CD4-positive, alpha-beta T cell (primary cell): ENCODE measurements around the gene ADAMTSL2. TPM values are rescaled to one million over a fixed set of nuclear protein-coding genes. Genes with fewer than 3 reads are reported as not detected.

ENCODE experiments used
- ATAC-seq: fragments of 200-7000 bp; cut with Tn5 transposase; one replicate; pipeline ENCODE4 v1.10.0; 2022; ENCODE audit warnings: mild to moderate bottlenecking; ENCODE audit not compliant: poor library complexity
- CTCF ChIA-PET: fragments of 350-600 bp; sonication (Branson Sonifier 250); formaldehyde crosslinking; loops from one replicate; lab custom pipeline; 2021; ENCODE audit warnings: antibody characterized with exemption, inconsistent platforms; lab: Charles Lee
- POLR2A ChIA-PET: fragments of 350-600 bp; sonication (Branson Sonifier 250); formaldehyde crosslinking; loops from one replicate; lab custom pipeline; 2021; ENCODE audit warnings: antibody characterized with exemption, inconsistent platforms; lab: Charles Lee
- DNase-seq, 14 experiments: peaks; one replicate each; pipeline ENCODE4 v3.0.0-alpha.2; 2013 to 2020; ENCODE audit warnings: mixed read lengths in 2 of 14
- H3K27ac ChIP-seq, 2 donors: one replicate each; pipeline versions ENCODE4 v1.5.1 to v1.7.0; 2013; ENCODE audit warnings: low read length in 2 of 2, low read depth in 1 of 2, mild to moderate bottlenecking in 1 of 2
- H3K27me3 ChIP-seq, 2 experiments: 1 replicate in 1 of 2; 2 replicates in 1 of 2; pipeline versions ENCODE4 v1.6.1 to v1.7.0; 2013; ENCODE audit warnings: low read length in 2 of 2, control low read depth in 1 of 2, mild to moderate bottlenecking in 1 of 2, moderate library complexity in 1 of 2; ENCODE audit not compliant: insufficient read depth in 2 of 2, control insufficient read depth in 1 of 2
- H3K36me3 ChIP-seq: one replicate; pipeline ENCODE4 v1.6.1; 2013; ENCODE audit warnings: low read length, control low read depth; ENCODE audit not compliant: insufficient read depth
- H3K4me1 ChIP-seq: one replicate; pipeline ENCODE4 v1.6.1; 2013; ENCODE audit warnings: low read length, control low read depth; ENCODE audit not compliant: insufficient read depth
- H3K4me3 ChIP-seq: one replicate; pipeline ENCODE4 v1.5.1; 2013; ENCODE audit warnings: mild to moderate bottlenecking, low read length, moderate library complexity
- H3K9me3 ChIP-seq, 2 experiments: 1 replicate in 1 of 2; 2 replicates in 1 of 2; pipeline versions ENCODE4 v1.6.1 to v1.7.0; 2013; ENCODE audit warnings: low read length in 2 of 2, mild to moderate bottlenecking in 2 of 2, control low read depth in 1 of 2, moderate library complexity in 1 of 2; ENCODE audit not compliant: control insufficient read depth in 1 of 2, insufficient read depth in 1 of 2
- H3K27ac Mint-ChIP-seq: one replicate; pipeline ENCODE4 v1.8.0; 2020; ENCODE audit warnings: mixed read lengths
- H3K27me3 Mint-ChIP-seq: one replicate; pipeline ENCODE4 v1.8.0; 2021; ENCODE audit warnings: mixed read lengths
- H3K36me3 Mint-ChIP-seq: one replicate; pipeline ENCODE4 v1.8.0; 2021; ENCODE audit warnings: low read depth, mixed read lengths
- H3K4me1 Mint-ChIP-seq: one replicate; pipeline ENCODE4 v1.8.0; 2021; ENCODE audit warnings: low read depth, mixed read lengths
- H3K4me3 Mint-ChIP-seq: one replicate; pipeline ENCODE4 v1.8.0; 2020; ENCODE audit warnings: mild to moderate bottlenecking, mixed read lengths
- H3K9me3 Mint-ChIP-seq: one replicate; pipeline ENCODE4 v1.8.0; 2020; ENCODE audit warnings: mixed read lengths
- intact Hi-C, 2 experiments: fragments of 100-400 bp; cut with DNase I in 1 of 2; cut with micrococcal nuclease in 1 of 2; formaldehyde crosslinking; loops; one replicate each; pipeline versions ENCODE4 v1.15.1 to v1.9.0; 2023 to 2025; cut with DNase I, micrococcal nuclease
- total RNA-seq, 174 experiments: library from RNA in 2 of 174; stranded (reverse) in 2 of 174; gene quantifications; one replicate each; pipeline ENCODE4 v1.2.3 and lab custom pipeline; 2021 to 2026
- TF ChIP-seq, protein P1 (sequence below): fragments of 200-600 bp; IDR thresholded peaks from one replicate; pipeline ENCODE4 v1.8.0; 2022; ENCODE audit warnings: antibody characterized with exemption, mild to moderate bottlenecking

ADAMTSL2 gene
- total RNA-seq, 2 experiments from 2014 or later, result 1.2 to 1.3 TPM

DNA sequence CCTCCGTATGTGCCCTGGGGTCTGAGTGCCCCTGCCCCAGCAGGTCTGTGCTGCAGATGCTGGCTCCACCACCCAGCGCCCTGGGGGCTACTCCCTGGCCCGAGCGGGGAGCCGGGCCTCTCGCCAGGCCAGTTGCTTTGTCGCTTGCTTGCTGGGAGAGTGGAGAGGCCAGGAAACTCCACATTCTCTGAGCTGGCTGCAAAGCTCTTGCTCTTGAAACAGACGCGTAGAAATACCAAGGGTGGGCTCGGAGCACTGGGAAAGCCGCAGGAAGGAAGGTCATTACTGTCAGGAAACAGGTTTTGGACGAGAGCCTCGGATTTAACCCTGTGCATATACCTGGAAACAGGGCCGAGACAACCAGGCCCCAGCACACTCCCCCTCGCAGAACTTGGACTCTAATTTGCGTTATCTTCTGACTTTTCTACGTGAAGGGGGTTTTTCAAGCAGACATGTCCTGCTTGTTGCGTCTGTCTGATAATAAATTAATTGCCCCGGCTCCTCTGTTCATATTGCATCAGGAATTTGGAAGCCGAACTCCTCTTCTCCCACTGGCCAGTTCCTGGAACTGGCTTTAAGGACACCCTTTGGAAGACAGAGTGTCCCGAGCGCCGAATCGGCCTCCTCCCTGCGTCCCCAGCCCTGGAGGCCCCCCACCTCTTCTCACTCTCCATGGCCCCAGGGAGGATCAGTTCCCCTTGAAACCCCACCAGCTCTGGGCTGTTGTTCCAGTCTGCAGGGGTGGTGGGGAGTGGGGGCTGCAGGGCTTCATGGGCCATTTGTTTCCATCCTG, 11.2 kb downstream of the ADAMTSL2 start:
- DNase-seq (no peak), ATAC-seq (no peak)
- POLR2A ChIA-PET, result no interaction called here
- no peak overlapping the region for H3K4me3 ChIP-seq
- H3K27ac Mint-ChIP-seq, result no peak overlapping the region
- no peak overlapping the region for H3K4me3 Mint-ChIP-seq
- CTCF ChIA-PET, result no interaction called here
- intact Hi-C loops, result no loop called here
- H3K27ac ChIP-seq, result no peak overlapping the region
- TF ChIP-seq, protein P1, sequence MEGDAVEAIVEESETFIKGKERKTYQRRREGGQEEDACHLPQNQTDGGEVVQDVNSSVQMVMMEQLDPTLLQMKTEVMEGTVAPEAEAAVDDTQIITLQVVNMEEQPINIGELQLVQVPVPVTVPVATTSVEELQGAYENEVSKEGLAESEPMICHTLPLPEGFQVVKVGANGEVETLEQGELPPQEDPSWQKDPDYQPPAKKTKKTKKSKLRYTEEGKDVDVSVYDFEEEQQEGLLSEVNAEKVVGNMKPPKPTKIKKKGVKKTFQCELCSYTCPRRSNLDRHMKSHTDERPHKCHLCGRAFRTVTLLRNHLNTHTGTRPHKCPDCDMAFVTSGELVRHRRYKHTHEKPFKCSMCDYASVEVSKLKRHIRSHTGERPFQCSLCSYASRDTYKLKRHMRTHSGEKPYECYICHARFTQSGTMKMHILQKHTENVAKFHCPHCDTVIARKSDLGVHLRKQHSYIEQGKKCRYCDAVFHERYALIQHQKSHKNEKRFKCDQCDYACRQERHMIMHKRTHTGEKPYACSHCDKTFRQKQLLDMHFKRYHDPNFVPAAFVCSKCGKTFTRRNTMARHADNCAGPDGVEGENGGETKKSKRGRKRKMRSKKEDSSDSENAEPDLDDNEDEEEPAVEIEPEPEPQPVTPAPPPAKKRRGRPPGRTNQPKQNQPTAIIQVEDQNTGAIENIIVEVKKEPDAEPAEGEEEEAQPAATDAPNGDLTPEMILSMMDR, result no peak
- H3K27me3 Mint-ChIP-seq, result no peaks in the 10 kb centered on the region
- no peaks in the 10 kb centered on the region for H3K4me1 ChIP-seq
- no peaks in the 10 kb centered on the region for H3K9me3 Mint-ChIP-seq
- H3K27me3 ChIP-seq, result no peaks in the 10 kb centered on the region
- peaks cover 6% of the 10 kb centered on the region for H3K36me3 Mint-ChIP-seq
- H3K4me1 Mint-ChIP-seq, result no peaks in the 10 kb centered on the region
- no peaks in the 10 kb centered on the region for H3K9me3 ChIP-seq
- H3K36me3 ChIP-seq, result no peaks in the 10 kb centered on the region

DNA sequence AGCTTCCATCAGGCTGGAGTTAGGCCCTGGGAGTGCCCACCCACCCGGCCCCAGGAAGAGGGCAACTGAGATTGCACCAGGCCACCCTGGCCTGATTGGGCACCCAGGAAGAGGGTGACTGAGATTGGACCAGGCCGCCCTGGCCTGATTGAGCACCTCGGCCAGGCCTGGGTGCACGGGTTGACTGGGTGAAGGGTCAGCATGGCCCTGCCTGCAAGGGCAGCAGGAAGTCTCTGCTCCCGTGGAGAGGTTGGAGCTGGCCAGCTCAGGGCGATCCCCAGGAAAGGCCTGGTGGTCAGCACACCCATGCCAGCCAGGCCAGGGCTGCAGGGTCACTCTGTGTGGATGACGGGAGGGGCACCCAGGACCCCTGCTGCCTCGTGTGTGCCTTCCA, 11.8 kb downstream of the ADAMTSL2 start:
- Histone ChIP-seq H3K9me3 (no peaks in the 10 kb centered on the region), H3K27me3 (no peaks in the 10 kb centered on the region), H3K27ac (no peak overlapping the region), H3K36me3 (no peaks in the 10 kb centered on the region), H3K4me1 (no peaks in the 10 kb centered on the region), H3K4me3 (no peak overlapping the region)
- H3K27me3 Mint-ChIP-seq, result no peaks in the 10 kb centered on the region
- ChIA-PET POLR2A (no interaction called here), CTCF (no interaction called here)
- no peaks in the 10 kb centered on the region for H3K4me1 Mint-ChIP-seq
- H3K9me3 Mint-ChIP-seq, result no peaks in the 10 kb centered on the region
- intact Hi-C loops, result no loop called here
- H3K27ac Mint-ChIP-seq, result no peak overlapping the region
- H3K4me3 Mint-ChIP-seq, result no peak overlapping the region
- H3K36me3 Mint-ChIP-seq, result peaks cover 6% of the 10 kb centered on the region
- TF ChIP-seq, protein P1, result no peak
- ATAC-seq (no peak), DNase-seq (no peak)

DNA sequence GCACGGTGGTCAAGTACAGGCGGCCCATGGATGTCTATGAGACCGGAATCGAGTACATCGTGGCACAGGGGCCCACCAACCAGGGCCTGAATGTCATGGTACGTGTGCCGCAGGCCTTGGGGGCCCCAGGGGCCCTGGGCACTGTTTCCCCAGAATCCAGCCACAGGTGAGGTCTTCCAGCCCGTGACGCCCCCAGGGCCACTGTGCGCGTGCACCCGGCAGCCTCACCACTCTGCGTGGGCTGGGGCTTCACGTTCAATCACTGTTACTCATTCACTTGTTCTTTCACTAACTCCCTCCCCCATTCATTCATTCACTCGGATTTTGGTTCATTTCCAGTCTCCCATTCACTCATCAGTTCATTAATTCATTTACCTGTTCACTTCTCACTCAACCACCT, 12.6 kb downstream of the ADAMTSL2 start:
- Mint-ChIP-seq H3K4me3 (no peak overlapping the region), H3K9me3 (no peaks in the 10 kb centered on the region), H3K27ac (no peak overlapping the region), H3K36me3 (peaks cover 7% of the 10 kb centered on the region), H3K4me1 (no peaks in the 10 kb centered on the region), H3K27me3 (no peaks in the 10 kb centered on the region)
- Histone ChIP-seq H3K4me3 (no peak overlapping the region), H3K4me1 (no peaks in the 10 kb centered on the region), H3K27ac (no peak overlapping the region), H3K9me3 (no peaks in the 10 kb centered on the region), H3K36me3 (no peaks in the 10 kb centered on the region), H3K27me3 (no peaks in the 10 kb centered on the region)
- ChIA-PET CTCF (no interaction called here), POLR2A (no interaction called here)
- intact Hi-C loops, result no loop called here
- ATAC-seq (no peak), DNase-seq (no peak)
- TF ChIP-seq, protein P1, result no peak
